Tibial nerve (tissue), 4 donors: ENCODE measurements around the gene SLC25A13. TPM values are rescaled to one million over a fixed set of nuclear protein-coding genes. Genes with fewer than 3 reads are reported as not detected.

ENCODE experiments used
- DNase-seq, 2 donors: peaks; one replicate each; pipeline ENCODE4 v3.0.0-alpha.2; 2019; ENCODE audit warnings: low spot score in 2 of 2
- H3K27ac ChIP-seq, 4 donors: fragments of 200-600 bp; sonication (generic) in 3 of 4; one replicate each; pipeline ENCODE4 v1.5.1; 2017 to 2019; ENCODE audit warnings: mild to moderate bottlenecking in 1 of 4
- H3K27me3 ChIP-seq, 2 donors: fragments of 200-600 bp; sonication (generic) in 1 of 2; one replicate each; pipeline versions ENCODE4 v1.5.1 to v1.6.0; 2017 to 2019
- H3K36me3 ChIP-seq, 3 donors: fragments of 200-600 bp; sonication (generic); one replicate each; pipeline ENCODE4 v1.5.1; 2018 to 2019
- H3K4me1 ChIP-seq, 4 donors: fragments of 200-600 bp; sonication (generic) in 3 of 4; one replicate each; pipeline ENCODE4 v1.5.1; 2017 to 2019
- H3K4me3 ChIP-seq, 4 donors: fragments of 200-600 bp; sonication (generic) in 3 of 4; one replicate each; pipeline ENCODE4 v1.5.1; 2017 to 2019; ENCODE audit warnings: mild to moderate bottlenecking in 1 of 4, moderate library complexity in 1 of 4
- H3K9me3 ChIP-seq, 4 donors: fragments of 200-600 bp; sonication (generic) in 3 of 4; one replicate each; pipeline ENCODE4 v1.5.1; 2017 to 2019
- CTCF ChIP-seq, 5 experiments: fragments of 200-600 bp in 3 of 5; fragments of 450-650 bp in 2 of 5; sonication (generic) in 3 of 5; IDR thresholded peaks; one replicate each; pipeline ENCODE4 v1.5.1; 2016 to 2019; ENCODE audit warnings: antibody characterized with exemption in 5 of 5, mild to moderate bottlenecking in 3 of 5, moderate library complexity in 2 of 5
- EP300 ChIP-seq, 2 donors: sonication (generic); formaldehyde crosslinking; IDR thresholded peaks; one replicate each; pipeline ENCODE4 v1.6.1; 2017; ENCODE audit warnings: antibody characterized with exemption in 2 of 2, mild to moderate bottlenecking in 1 of 2
- POLR2A ChIP-seq, 2 donors: fragments of 450-650 bp; IDR thresholded peaks; one replicate each; pipeline ENCODE4 v1.6.1; 2017; ENCODE audit warnings: antibody characterized with exemption in 2 of 2, mild to moderate bottlenecking in 2 of 2, moderate library complexity in 2 of 2
- WGBS, 2 donors: methylation state at CpG; one replicate each; pipeline ENCODE4 v1.1.5; 2018; 5-methylcytosine and 5-hydroxymethylcytosine counted together
- total RNA-seq, 4 donors: library from RNA; depleted of rRNA; stranded (reverse); fragments of >200 nt; gene quantifications; one replicate each; pipeline ENCODE4 v1.1.0, GENCODE V29; 2016

The SLC25A13 gene
- total RNA-seq, 4 donors from 2014 or later: 22.2 to 42.2 (median 29.6) TPM

- TF ChIP-seq POLR2A (IDR thresholded peaks at IDR 0.05): no peak
- no peak for TF ChIP-seq EP300 (IDR thresholded peaks at IDR 0.05)
- TF ChIP-seq CTCF (IDR thresholded peaks at IDR 0.05): no peak
- Histone ChIP-seq H3K36me3 (peaks cover 0 to 20% (median 0%) of the 10 kb centered on the region in 3 donors), H3K27me3 (no peaks in the 10 kb centered on the region), H3K4me1 (no peaks in the 10 kb centered on the region), H3K9me3 (no peaks in the 10 kb centered on the region), H3K27ac (no peak overlapping the region), H3K4me3 (no peak overlapping the region)
- 66 to 78% methylated on average over 3 of the region's 3 CpGs for WGBS, 2 donors
- DNase-seq: no peak
Measured at GRCh38 chr7:96198047-96198636, 123.8 kb downstream of the SLC25A13 start.

GRCh38 chr7:96196676-96197075, 125.2 kb downstream of the SLC25A13 start:
- Histone ChIP-seq H3K4me3 (no peak overlapping the region), H3K9me3 (no peaks in the 10 kb centered on the region), H3K4me1 (no peaks in the 10 kb centered on the region), H3K36me3 (peaks cover 0 to 34% (median 0%) of the 10 kb centered on the region in 3 donors), H3K27me3 (no peaks in the 10 kb centered on the region), H3K27ac (no peak overlapping the region)
- 89 to 98% methylated on average over 4 of the region's 4 CpGs for WGBS, 2 donors
- TF ChIP-seq CTCF (IDR thresholded peaks at IDR 0.05): no peak
- DNase-seq: no peak

DNA sequence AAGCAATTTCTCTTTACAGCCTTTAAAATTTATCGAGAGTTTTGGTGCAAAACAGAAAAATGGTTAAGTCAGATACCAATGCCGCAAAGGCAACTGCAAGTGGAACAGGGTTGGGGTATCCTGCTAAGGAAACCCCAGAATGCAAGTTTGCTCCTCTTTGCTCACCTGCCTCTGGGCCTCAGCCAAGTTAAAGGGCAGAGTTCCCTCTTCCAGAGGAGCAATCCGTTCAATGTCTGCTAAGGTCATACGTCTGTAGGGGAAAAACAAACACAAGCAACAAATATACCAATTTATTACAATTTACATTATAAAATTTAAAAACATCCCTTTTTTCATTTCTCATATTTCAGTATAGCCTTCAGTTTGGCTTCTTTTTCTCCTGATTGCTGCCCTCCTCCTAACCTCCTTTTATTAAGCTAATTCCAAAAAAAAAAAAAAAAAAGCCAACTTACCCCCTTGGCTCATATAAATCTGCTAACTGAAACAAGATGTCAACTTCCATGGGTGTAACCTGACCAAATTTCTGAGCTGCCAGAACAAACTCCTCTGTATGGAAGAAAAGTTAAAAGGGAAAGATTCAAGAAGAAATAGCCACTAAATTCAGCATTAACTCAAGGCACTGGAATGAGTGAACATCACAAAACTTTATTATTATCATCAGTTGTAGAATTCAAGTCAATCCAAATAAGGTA, 132.6 kb downstream of the SLC25A13 start:
- Histone ChIP-seq H3K27ac (peak overlapping the region in 1 of 4 donors; percentile 52), H3K4me1 (peaks cover 0 to 23% (median 0%) of the 10 kb centered on the region in 4 donors), H3K36me3 (peaks cover 0 to 49% (median 0%) of the 10 kb centered on the region in 3 donors), H3K4me3 (peak overlapping the region in 1 of 4 donors; percentile 20), H3K9me3 (no peaks in the 10 kb centered on the region), H3K27me3 (no peaks in the 10 kb centered on the region)
- 44 to 45% methylated on average over 4 of the region's 4 CpGs for WGBS, 2 donors
- no peak for DNase-seq
- TF ChIP-seq EP300 (IDR thresholded peaks at IDR 0.05) (no peak), CTCF (IDR thresholded peaks at IDR 0.05) (no peak), POLR2A (IDR thresholded peaks at IDR 0.05) (no peak)

DNA sequence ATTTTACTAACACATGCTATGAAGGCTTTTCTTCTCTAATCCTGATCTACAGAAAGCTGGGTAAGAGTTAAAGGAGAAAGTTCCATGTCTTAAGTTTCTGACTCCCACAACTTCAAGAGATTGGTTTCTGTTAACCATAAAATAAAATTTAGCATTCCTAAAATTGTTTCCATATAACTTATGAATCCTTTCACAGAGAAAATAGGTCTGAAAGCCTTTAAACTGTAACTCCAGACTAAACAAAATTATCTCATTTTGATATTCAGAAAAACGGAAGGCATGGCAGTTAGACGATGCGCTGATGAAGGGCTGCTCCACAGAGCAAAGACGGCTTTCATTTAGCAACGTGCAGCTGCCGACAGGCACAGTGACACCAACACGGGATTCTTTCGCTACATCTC, 133.3 kb downstream of the SLC25A13 start:
- H3K9me3 ChIP-seq: no peaks in the 10 kb centered on the region
- H3K27ac ChIP-seq: peak overlapping the region in 1 of 4 donors; percentile 52
- no peaks in the 10 kb centered on the region for H3K27me3 ChIP-seq
- H3K36me3 ChIP-seq: peaks cover 0 to 56% (median 1%) of the 10 kb centered on the region in 3 donors
- peak overlapping the region in 1 of 4 donors; percentile 20 for H3K4me3 ChIP-seq
- no peak for TF ChIP-seq POLR2A (IDR thresholded peaks at IDR 0.05)
- no peak for TF ChIP-seq CTCF (IDR thresholded peaks at IDR 0.05)
- TF ChIP-seq EP300 (IDR thresholded peaks at IDR 0.05): no peak
- 23 to 30% methylated on average over 8 of the region's 8 CpGs for WGBS, 2 donors
- peaks cover 0 to 23% (median 0%) of the 10 kb centered on the region in 4 donors for H3K4me1 ChIP-seq
- DNase-seq: no peak

DNA sequence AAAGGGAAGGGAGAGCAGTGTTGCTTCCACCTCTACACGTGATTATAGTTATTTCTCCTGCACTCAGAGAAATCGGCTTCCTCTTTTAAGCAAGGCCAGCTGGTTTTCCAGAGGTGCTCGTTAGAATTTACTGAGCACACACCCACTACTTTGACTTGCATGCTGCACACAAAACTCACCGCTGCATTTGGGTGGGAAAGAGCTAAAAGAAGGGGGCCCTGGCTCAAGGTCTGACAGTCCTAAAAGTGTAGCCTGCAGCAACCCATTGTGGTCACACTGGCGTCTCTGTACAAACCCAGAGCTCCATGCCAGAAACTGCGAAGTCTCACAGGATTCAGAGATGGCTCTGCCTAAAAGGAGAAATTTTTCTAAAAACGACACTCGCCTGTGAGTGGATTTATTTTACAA, 133.7 kb downstream of the SLC25A13 start:
- H3K9me3 ChIP-seq: no peaks in the 10 kb centered on the region
- H3K4me1 ChIP-seq: peaks cover 0 to 23% (median 0%) of the 10 kb centered on the region in 4 donors
- no peaks in the 10 kb centered on the region for H3K27me3 ChIP-seq
- no peak for DNase-seq
- peak overlapping the region in 1 of 4 donors; percentile 20 for H3K4me3 ChIP-seq
- no peak for TF ChIP-seq CTCF (IDR thresholded peaks at IDR 0.05)
- TF ChIP-seq EP300 (IDR thresholded peaks at IDR 0.05): no peak
- no peak for TF ChIP-seq POLR2A (IDR thresholded peaks at IDR 0.05)
- H3K27ac ChIP-seq: peak overlapping the region in 1 of 4 donors; percentile 2
- peaks cover 0 to 57% (median 5%) of the 10 kb centered on the region in 3 donors for H3K36me3 ChIP-seq
- 27 to 36% methylated on average over 8 of the region's 8 CpGs for WGBS, 2 donors
